Uterus (tissue), 4 donors: ENCODE data around the gene ATAD3C. TPM values are rescaled to one million over a fixed set of nuclear protein-coding genes. Genes with fewer than 3 reads are reported as not detected.
A peak's percentile ranks its signal among the peaks of the same experiment; 100 is the strongest.
"Not testable (repeated sequence)": the region's sequence is repeated elsewhere in the genome, so short reads cannot be mapped to it uniquely, and the experiment has no call there.

Source experiments
- DNase-seq, 2 donors: peaks; one replicate each; pipeline ENCODE4 v3.0.0-alpha.2; 2019 to 2020
- H3K27ac ChIP-seq, 2 donors: fragments of 200-600 bp; sonication (generic); 1 replicate in 1 of 2; 2 replicates in 1 of 2; pipeline ENCODE4 v1.5.1; 2016 to 2018
- H3K27me3 ChIP-seq, 2 donors: fragments of 200-600 bp; sonication (generic); one replicate each; pipeline ENCODE4 v1.5.1; 2018 to 2019; ENCODE audit warnings: control low read depth in 1 of 2
- H3K36me3 ChIP-seq, 2 donors: fragments of 200-600 bp; sonication (generic); one replicate each; pipeline ENCODE4 v1.5.1; 2019; ENCODE audit warnings: control low read depth in 1 of 2
- H3K4me1 ChIP-seq, 2 donors: fragments of 200-600 bp; sonication (generic); one replicate each; pipeline ENCODE4 v1.5.1; 2018 to 2019; ENCODE audit warnings: control low read depth in 1 of 2
- H3K4me3 ChIP-seq, 2 donors: fragments of 200-600 bp; sonication (generic); 1 replicate in 1 of 2; 2 replicates in 1 of 2; pipeline ENCODE4 v1.5.1; 2018 to 2019; ENCODE audit warnings: mild to moderate bottlenecking in 1 of 2
- H3K9me3 ChIP-seq, 2 donors: fragments of 200-600 bp; sonication (generic); one replicate each; pipeline ENCODE4 v1.5.1; 2019; ENCODE audit warnings: control low read depth in 1 of 2
- CTCF ChIP-seq, 4 experiments: fragments of 200-600 bp in 2 of 4; fragments of 450-650 bp in 2 of 4; sonication (generic) in 2 of 4; IDR thresholded peaks; one replicate each; pipeline ENCODE4 v1.5.1; 2016 to 2019; ENCODE audit warnings: antibody characterized with exemption in 4 of 4, mild to moderate bottlenecking in 2 of 4, moderate library complexity in 1 of 4
- POLR2A ChIP-seq, 2 donors: fragments of 450-650 bp; IDR thresholded peaks; one replicate each; pipeline ENCODE4 v1.6.1; 2016; ENCODE audit warnings: antibody characterized with exemption in 2 of 2, mild to moderate bottlenecking in 1 of 2, moderate library complexity in 1 of 2
- intact Hi-C: fragments of 100-400 bp; cut with DNase I; formaldehyde crosslinking; loops from one replicate; pipeline ENCODE4 v1.15.1; 2023; ENCODE audit warnings: low total_unique reads
- total RNA-seq, 4 donors: library from RNA; depleted of rRNA in 3 of 4; stranded (reverse); fragments of >200 nt in 3 of 4; gene quantifications; one replicate each; pipeline versions ENCODE4 v1.1.0 to v1.2.4, GENCODE V29; 2014 to 2023
- donor health status: DM: yes; HTN: yes; CAD: no.

Gene ATAD3C
- total RNA-seq, 4 donors from 2014 or later = 0.77 to 3.8 (median 1.7) TPM; not detected in 1

- H3K9me3 ChIP-seq, H3K4me3 ChIP-seq: not testable (repeated sequence)
Measured at GRCh38 chr1:1504777-1505365, 55.4 kb downstream of the ATAD3C start.

GRCh38 chr1:1505366-1505798 lies 55.9 kb downstream of the ATAD3C start:
- not testable (repeated sequence) for H3K9me3 ChIP-seq, H3K27me3 ChIP-seq, H3K4me1 ChIP-seq, H3K36me3 ChIP-seq, H3K4me3 ChIP-seq
- intact Hi-C loops = loop anchor here (10.0 kb wide), 1 partner anchor 121 kb away; no protein-coding TSS in a partner anchor
- DNase-seq = peak; percentile 57 to 58
- TF ChIP-seq CTCF (IDR thresholded peaks at IDR 0.05) = peak; percentile 13 to 69 (median 54)
- peak overlapping the region; percentile 75 to 84 for H3K27ac ChIP-seq

More at GRCh38 chr1:1504777-1505365, 55.4 kb downstream of the ATAD3C start:
- not testable (repeated sequence) for H3K27me3 ChIP-seq, H3K36me3 ChIP-seq, H3K4me1 ChIP-seq
- DNase-seq = peak; percentile 74
- peak; percentile 45 to 69 (median 62) for TF ChIP-seq CTCF (IDR thresholded peaks at IDR 0.05)
- intact Hi-C loops = loop anchor here (10.0 kb wide), 1 partner anchor 120 kb away; no protein-coding TSS in a partner anchor
- peak overlapping the region; percentile 75 to 84 for H3K27ac ChIP-seq

- H3K36me3 ChIP-seq, H3K4me1 ChIP-seq, H3K4me3 ChIP-seq, H3K27me3 ChIP-seq, H3K9me3 ChIP-seq, DNase-seq: not testable (repeated sequence)
- intact Hi-C loops = loop anchor here (10.0 kb wide), 1 partner anchor 121 kb away; no protein-coding TSS in a partner anchor
- peak overlapping the region; percentile 75 to 84 for H3K27ac ChIP-seq
Measured at GRCh38 chr1:1505801-1506200, 56.3 kb downstream of the ATAD3C start.

- Histone ChIP-seq H3K4me1 (peaks cover 0 to 4% of the 10 kb centered on the region in 2 donors), H3K27ac (no peak overlapping the region), H3K9me3 (no peaks in the 10 kb centered on the region), H3K4me3 (no peak overlapping the region), H3K27me3 (no peaks in the 10 kb centered on the region), H3K36me3 (no peaks in the 10 kb centered on the region)
- no peak for DNase-seq
- TF ChIP-seq CTCF (IDR thresholded peaks at IDR 0.05) = no peak
- no peak for TF ChIP-seq POLR2A (IDR thresholded peaks at IDR 0.05)
- intact Hi-C loops = loop anchor here (10.0 kb wide), 1 partner anchor 123 kb away; no protein-coding TSS in a partner anchor
Measured at GRCh38 chr1:1507305-1507704, 57.8 kb downstream of the ATAD3C start.

GRCh38 chr1:1508775-1509464 lies 59.4 kb downstream of the ATAD3C start:
- intact Hi-C loops = loop anchor here (10.0 kb wide), 1 partner anchor 124 kb away; no protein-coding TSS in a partner anchor
- H3K4me1 ChIP-seq, H3K9me3 ChIP-seq, H3K27ac ChIP-seq, DNase-seq, H3K36me3 ChIP-seq, H3K27me3 ChIP-seq, H3K4me3 ChIP-seq: not testable (repeated sequence)

GRCh38 chr1:1509465-1509850 lies 60.0 kb downstream of the ATAD3C start:
- not testable (repeated sequence) for H3K9me3 ChIP-seq, H3K27me3 ChIP-seq, H3K27ac ChIP-seq, H3K4me1 ChIP-seq, DNase-seq, H3K36me3 ChIP-seq, H3K4me3 ChIP-seq
- intact Hi-C loops = loop anchor here (10.0 kb wide), 1 partner anchor 125 kb away; no protein-coding TSS in a partner anchor
